Fibroblast of lung (primary cell): ENCODE measurements around the gene ADI1. TPM values are rescaled to one million over a fixed set of nuclear protein-coding genes. Genes with fewer than 3 reads are reported as not detected.
"Not testable (repeated sequence)": the region's sequence is repeated elsewhere in the genome, so short reads cannot be mapped to it uniquely, and the experiment has no call there.

Experiments used
- DNase-seq, 2 donors: peaks; one replicate each; pipeline versions ENCODE4 v3.0.0 to v3.0.0-alpha.2; 2010; ENCODE audit warnings: low read depth in 2 of 2
- H2AFZ ChIP-seq: 2 replicates; pipeline ENCODE4 v1.5.1; 2012; ENCODE audit warnings: low read length, control low read depth, inconsistent platforms
- H3K27ac ChIP-seq: 2 replicates; pipeline ENCODE4 v1.5.1; 2011; ENCODE audit warnings: low read length, control low read depth; ENCODE audit not compliant: insufficient read depth
- H3K27me3 ChIP-seq: 2 replicates; pipeline ENCODE4 v1.5.1; 2011; ENCODE audit warnings: mild to moderate bottlenecking, low read length; ENCODE audit not compliant: control insufficient read depth, insufficient read depth
- H3K36me3 ChIP-seq: 2 replicates; pipeline ENCODE4 v1.5.1; 2011; ENCODE audit warnings: low read length; ENCODE audit not compliant: control insufficient read depth, insufficient read depth
- H3K4me1 ChIP-seq: 2 replicates; pipeline ENCODE4 v1.5.1; 2011; ENCODE audit warnings: low read length; ENCODE audit not compliant: control insufficient read depth, insufficient read depth; ENCODE audit errors: extremely low read depth
- H3K4me2 ChIP-seq: 2 replicates; pipeline ENCODE4 v1.5.1; 2011; ENCODE audit warnings: low read length, control low read depth; ENCODE audit not compliant: insufficient read depth; ENCODE audit errors: extremely low read depth
- H3K4me3 ChIP-seq, 4 experiments: fragments of 200-600 bp in 1 of 4; sonication (generic) in 1 of 4; replicated peaks in 1 of 4; 2 replicates each; pipeline ENCODE4 v1.5.1; 2011 to 2016; ENCODE audit warnings: low read length in 4 of 4, low read depth in 3 of 4, mild to moderate bottlenecking in 3 of 4, control low read depth in 2 of 4, inconsistent platforms in 1 of 4, mixed read lengths in 1 of 4; ENCODE audit not compliant: insufficient read depth in 1 of 4; ENCODE audit errors: control extremely low read depth in 1 of 4
- H3K79me2 ChIP-seq: 2 replicates; pipeline ENCODE4 v1.5.1; 2012; ENCODE audit warnings: mild to moderate bottlenecking, low read length, inconsistent platforms; ENCODE audit not compliant: control insufficient read depth, insufficient read depth
- H3K9ac ChIP-seq: 2 replicates; pipeline ENCODE4 v1.5.1; 2011; ENCODE audit warnings: mild to moderate bottlenecking, low read length, control low read depth; ENCODE audit not compliant: insufficient read depth
- H3K9me3 ChIP-seq: 2 replicates; pipeline ENCODE4 v1.5.1; 2012; ENCODE audit warnings: low read depth, low read length; ENCODE audit not compliant: control insufficient read depth, insufficient read depth
- H4K20me1 ChIP-seq: 2 replicates; pipeline ENCODE4 v1.5.1; 2011; ENCODE audit warnings: low read length; ENCODE audit not compliant: control insufficient read depth, insufficient read depth; ENCODE audit errors: extremely low read depth
- EZH2 ChIP-seq: IDR thresholded peaks from 2 replicates; pipeline ENCODE4 v1.5.1; 2012; ENCODE audit warnings: low read length, control low read depth, mild to moderate bottlenecking; ENCODE audit errors: missing control alignments
- polyA plus RNA-seq, 2 donors: library from polyadenylated mRNA; depleted of rRNA in 1 of 2; stranded (reverse) in 1 of 2; unstranded in 1 of 2; fragments of >200 nt; gene quantifications; 2 replicates each; pipeline ENCODE4 v1.2.1, GENCODE V29; 2011 to 2012; ENCODE audit warnings: missing spikeins in 1 of 2
- total RNA-seq: library from RNA; depleted of rRNA; stranded (reverse); fragments of >200 nt; gene quantifications from 2 replicates; pipeline ENCODE4 v1.2.1, GENCODE V29; 2014
- TF ChIP-seq, protein P1 (sequence below), 2 donors: IDR thresholded peaks in 1 of 2; conservative IDR thresholded peaks in 1 of 2; 1 replicate in 1 of 2; 2 replicates in 1 of 2; pipeline ENCODE4 v1.5.1; 2011 to 2012; ENCODE audit warnings: low read length in 2 of 2, control low read depth in 1 of 2, inconsistent platforms in 1 of 2, low read depth in 1 of 2, mild to moderate bottlenecking in 1 of 2

The ADI1 gene
- total and polyA plus RNA-seq, 2 donors (not counting 1 experiment from before 2014, with no cell fraction given) = 41.9 to 69.3 TPM

DNA sequence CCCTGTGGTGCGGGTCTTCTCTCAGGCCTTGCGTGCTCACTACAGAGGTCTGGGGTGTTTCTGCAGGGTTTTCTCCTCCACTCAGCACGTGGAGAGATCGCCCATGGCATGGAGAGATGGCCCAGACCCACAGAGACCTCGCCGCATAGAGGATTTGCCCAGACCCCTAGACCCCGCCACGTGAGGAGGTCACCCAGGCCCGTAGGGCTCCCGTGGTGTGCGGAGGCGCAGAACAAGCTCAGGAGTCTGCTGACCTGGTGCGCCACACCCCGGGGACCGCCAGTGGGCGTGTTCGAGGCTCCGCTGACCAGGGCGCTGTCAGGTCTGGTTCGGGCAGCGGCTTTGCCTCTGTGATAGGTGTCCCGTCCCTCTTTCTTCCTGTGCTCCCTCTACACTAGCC, 64.5 kb downstream of the ADI1 start:
- H3K79me2 ChIP-seq = no peaks in the 10 kb centered on the region
- no peaks in the 10 kb centered on the region for H4K20me1 ChIP-seq
- H3K4me1 ChIP-seq = no peaks in the 10 kb centered on the region
- no peak for DNase-seq
- no peak overlapping the region for H3K4me2 ChIP-seq
- no peak overlapping the region for H3K27ac ChIP-seq
- peaks cover 4% of the 10 kb centered on the region for H3K36me3 ChIP-seq
- no peaks in the 10 kb centered on the region for H3K27me3 ChIP-seq
- H3K9me3 ChIP-seq = no peaks in the 10 kb centered on the region
- no peak overlapping the region for H2AFZ ChIP-seq
- no peak overlapping the region for H3K9ac ChIP-seq
- TF ChIP-seq, protein P1, sequence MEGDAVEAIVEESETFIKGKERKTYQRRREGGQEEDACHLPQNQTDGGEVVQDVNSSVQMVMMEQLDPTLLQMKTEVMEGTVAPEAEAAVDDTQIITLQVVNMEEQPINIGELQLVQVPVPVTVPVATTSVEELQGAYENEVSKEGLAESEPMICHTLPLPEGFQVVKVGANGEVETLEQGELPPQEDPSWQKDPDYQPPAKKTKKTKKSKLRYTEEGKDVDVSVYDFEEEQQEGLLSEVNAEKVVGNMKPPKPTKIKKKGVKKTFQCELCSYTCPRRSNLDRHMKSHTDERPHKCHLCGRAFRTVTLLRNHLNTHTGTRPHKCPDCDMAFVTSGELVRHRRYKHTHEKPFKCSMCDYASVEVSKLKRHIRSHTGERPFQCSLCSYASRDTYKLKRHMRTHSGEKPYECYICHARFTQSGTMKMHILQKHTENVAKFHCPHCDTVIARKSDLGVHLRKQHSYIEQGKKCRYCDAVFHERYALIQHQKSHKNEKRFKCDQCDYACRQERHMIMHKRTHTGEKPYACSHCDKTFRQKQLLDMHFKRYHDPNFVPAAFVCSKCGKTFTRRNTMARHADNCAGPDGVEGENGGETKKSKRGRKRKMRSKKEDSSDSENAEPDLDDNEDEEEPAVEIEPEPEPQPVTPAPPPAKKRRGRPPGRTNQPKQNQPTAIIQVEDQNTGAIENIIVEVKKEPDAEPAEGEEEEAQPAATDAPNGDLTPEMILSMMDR (conservative IDR thresholded peaks at IDR 0.05 in 1 of 2, IDR thresholded peaks at IDR 0.05 in 1 of 2; ENCODE audit: low read depth in 1 of 2, low read length in 2 of 2) = no peak
- TF ChIP-seq EZH2 = no peak
- H3K4me3 ChIP-seq = no peak overlapping the region

GRCh38 chr2:3454005-3454404, 65.3 kb downstream of the ADI1 start:
- not testable (repeated sequence) for H3K79me2 ChIP-seq, H3K4me3 ChIP-seq, H3K9me3 ChIP-seq, H3K27me3 ChIP-seq, H3K36me3 ChIP-seq, DNase-seq, H3K4me2 ChIP-seq, H3K27ac ChIP-seq, H3K4me1 ChIP-seq, H2AFZ ChIP-seq, H3K9ac ChIP-seq, H4K20me1 ChIP-seq

DNA sequence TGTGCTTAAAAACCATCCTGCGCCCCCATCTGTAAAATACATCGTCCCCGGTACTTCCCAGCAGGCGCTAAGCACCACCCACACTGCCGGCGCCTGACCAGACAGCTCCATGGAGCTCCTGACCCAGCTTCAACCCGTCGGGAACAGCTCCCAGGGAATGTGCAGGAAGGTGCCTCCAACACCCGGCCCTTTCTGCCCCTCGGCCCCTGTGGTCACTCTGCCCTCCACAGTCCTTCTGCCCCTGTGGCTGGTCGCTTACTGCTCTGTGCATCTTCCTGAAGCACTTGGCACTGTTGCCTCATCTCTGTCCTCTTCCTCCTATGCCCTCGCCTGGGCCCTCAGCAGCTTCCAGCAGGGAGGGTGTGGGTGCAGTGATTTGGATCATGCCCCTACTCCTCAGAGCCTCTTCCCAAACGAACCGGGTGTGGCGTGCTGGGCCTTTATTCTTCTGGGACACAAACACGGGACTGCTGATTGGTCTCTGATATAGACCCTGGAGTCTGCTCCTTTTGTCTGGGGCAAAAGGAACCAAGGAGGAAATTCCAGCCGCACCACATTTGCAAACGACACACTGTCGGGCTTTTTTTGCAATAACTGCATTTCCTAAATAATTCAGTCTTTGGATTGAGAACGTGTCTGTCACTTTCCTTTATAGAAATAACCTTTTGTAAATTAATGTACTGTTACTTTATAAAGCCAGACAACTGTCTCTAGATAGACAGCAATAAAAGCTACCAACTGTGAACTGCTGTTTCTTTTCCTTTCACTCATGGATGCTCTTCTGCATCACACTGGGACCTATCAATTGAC, 65.9 kb downstream of the ADI1 start:
- TF ChIP-seq, protein P1 (conservative IDR thresholded peaks at IDR 0.05 in 1 of 2, IDR thresholded peaks at IDR 0.05 in 1 of 2; ENCODE audit: low read depth in 1 of 2, low read length in 2 of 2) = no peak
- TF ChIP-seq EZH2 = no peak
- H3K9me3 ChIP-seq = no peaks in the 10 kb centered on the region
- H4K20me1 ChIP-seq = no peaks in the 10 kb centered on the region
- DNase-seq = no peak
- no peaks in the 10 kb centered on the region for H3K4me1 ChIP-seq
- H3K4me2 ChIP-seq = no peak overlapping the region
- no peak overlapping the region for H3K27ac ChIP-seq
- H3K36me3 ChIP-seq = peaks cover 4% of the 10 kb centered on the region
- H3K79me2 ChIP-seq = no peaks in the 10 kb centered on the region
- no peak overlapping the region for H2AFZ ChIP-seq
- no peak overlapping the region for H3K4me3 ChIP-seq
- H3K27me3 ChIP-seq = no peaks in the 10 kb centered on the region
- no peak overlapping the region for H3K9ac ChIP-seq
